Activated T-cell treated with anti-CD3 and anti-CD28 coated beads, Interleukin-2, amount 50 U/mL, for 72 hours (primary cell): Measurements from ENCODE around the gene LRRFIP2. TPM values are rescaled to one million over a fixed set of nuclear protein-coding genes. Genes with fewer than 3 reads are reported as not detected.
"Not testable (repeated sequence)": the region's sequence is repeated elsewhere in the genome, so short reads cannot be mapped to it uniquely, and the experiment has no call there.

ENCODE experiments used
- ATAC-seq, 2 donors: fragments of 150-1000 bp; cut with Tn5 transposase; replicated peaks in 1 of 2; 2 replicates each; pipeline ENCODE4 v1.10.0; 2021; ENCODE audit warnings: moderate library complexity in 2 of 2, mild to moderate bottlenecking in 1 of 2
- DNase-seq, 2 donors: peaks; one replicate each; pipeline ENCODE4 v3.0.0; 2021 to 2022; ENCODE audit warnings: mixed read lengths in 1 of 2
- H3K27ac Mint-ChIP-seq: one replicate; pipeline ENCODE4 v1.8.0; 2022; ENCODE audit warnings: mild to moderate bottlenecking, moderate library complexity, mixed read lengths
- H3K27me3 Mint-ChIP-seq: one replicate; pipeline ENCODE4 v1.8.0; 2022; ENCODE audit warnings: low read depth, mixed read lengths
- H3K36me3 Mint-ChIP-seq, 2 donors: one replicate each; pipeline ENCODE4 v1.8.0; 2022; ENCODE audit warnings: mixed read lengths in 2 of 2, mild to moderate bottlenecking in 1 of 2; ENCODE audit not compliant: insufficient read depth in 2 of 2
- H3K4me1 Mint-ChIP-seq: one replicate; pipeline ENCODE4 v1.8.0; 2022; ENCODE audit warnings: low read depth, mixed read lengths
- H3K4me3 Mint-ChIP-seq, 2 donors: one replicate each; pipeline ENCODE4 v1.8.0; 2022; ENCODE audit warnings: mild to moderate bottlenecking in 2 of 2, mixed read lengths in 2 of 2, moderate library complexity in 2 of 2
- H3K9me3 Mint-ChIP-seq, 2 donors: one replicate each; pipeline ENCODE4 v1.8.0; 2022; ENCODE audit warnings: mixed read lengths in 2 of 2
- total RNA-seq, 2 donors: library from RNA; stranded (reverse); gene quantifications; one replicate each; pipeline ENCODE4 v1.2.3, GENCODE V29; 2022

The LRRFIP2 gene
- 10 to 100 TPM; 28.3 to 36.1 TPM for total RNA-seq

GRCh38 chr3:37174532-37175126 is at the start of gene LRRFIP2:
LRRFIP2 (minus strand) TSS chr3:37174582; CDS start chr3:37148983, 25,599 bp downstream.
- H3K27ac Mint-ChIP-seq, result peak within 1 kb of the TSS; percentile 99
- ATAC-seq (peak; percentile 58 to 60), DNase-seq (peak; percentile 30 to 41)
- peak within 1 kb of the TSS; percentile 91 to 100 for H3K4me3 Mint-ChIP-seq
- H3K9me3 Mint-ChIP-seq, result no peaks in the 10 kb centered on the region
- no peaks in the 10 kb centered on the region for H3K27me3 Mint-ChIP-seq
- H3K36me3 Mint-ChIP-seq, result peaks cover 2 to 6% of the 10 kb centered on the region in 2 donors
- H3K4me1 Mint-ChIP-seq, result peaks cover 70% of the 10 kb centered on the region

GRCh38 chr3:37223576-37223975 is 49.2 kb upstream of the LRRFIP2 start:
- Mint-ChIP-seq H3K9me3 (no peaks in the 10 kb centered on the region), H3K27ac (no peak overlapping the region), H3K27me3 (no peaks in the 10 kb centered on the region), H3K4me3 (no peak overlapping the region), H3K36me3 (no peaks in the 10 kb centered on the region), H3K4me1 (peaks cover 22% of the 10 kb centered on the region)
- DNase-seq, result no peak
- ATAC-seq, result no peak

GRCh38 chr3:37223141-37223558 is 48.8 kb upstream of the LRRFIP2 start:
- no peak overlapping the region for H3K4me3 Mint-ChIP-seq
- peaks cover 22% of the 10 kb centered on the region for H3K4me1 Mint-ChIP-seq
- H3K27me3 Mint-ChIP-seq, result no peaks in the 10 kb centered on the region
- ATAC-seq (no peak), DNase-seq (no peak)
- H3K9me3 Mint-ChIP-seq, result no peaks in the 10 kb centered on the region
- no peaks in the 10 kb centered on the region for H3K36me3 Mint-ChIP-seq
- H3K27ac Mint-ChIP-seq, result no peak overlapping the region

GRCh38 chr3:37222542-37222941 is 48.2 kb upstream of the LRRFIP2 start:
- not testable (repeated sequence) for H3K4me3 Mint-ChIP-seq, H3K27ac Mint-ChIP-seq, H3K27me3 Mint-ChIP-seq, DNase-seq, H3K9me3 Mint-ChIP-seq, ATAC-seq, H3K36me3 Mint-ChIP-seq
- peaks cover 22% of the 10 kb centered on the region for H3K4me1 Mint-ChIP-seq

GRCh38 chr3:37221407-37221806 is 47.0 kb upstream of the LRRFIP2 start:
- ATAC-seq (peak; percentile 60 to 84), DNase-seq (no peak)
- Mint-ChIP-seq H3K27me3 (no peaks in the 10 kb centered on the region), H3K4me3 (no peak overlapping the region), H3K27ac (no peak overlapping the region), H3K4me1 (peaks cover 32% of the 10 kb centered on the region), H3K9me3 (no peaks in the 10 kb centered on the region), H3K36me3 (no peaks in the 10 kb centered on the region)

GRCh38 chr3:37219266-37219665 is 44.9 kb upstream of the LRRFIP2 start:
- no peak overlapping the region for H3K4me3 Mint-ChIP-seq
- no peak for ATAC-seq
- no peak overlapping the region for H3K27ac Mint-ChIP-seq

GRCh38 chr3:37218206-37218605 is 43.8 kb upstream of the LRRFIP2 start:
- H3K36me3 Mint-ChIP-seq, result no peaks in the 10 kb centered on the region
- no peak overlapping the region for H3K4me3 Mint-ChIP-seq
- DNase-seq (no peak), ATAC-seq (no peak)
- peaks cover 29% of the 10 kb centered on the region for H3K4me1 Mint-ChIP-seq
- H3K27me3 Mint-ChIP-seq, result no peaks in the 10 kb centered on the region
- no peak overlapping the region for H3K27ac Mint-ChIP-seq
- no peaks in the 10 kb centered on the region for H3K9me3 Mint-ChIP-seq

More at GRCh38 chr3:37219266-37219665, 44.9 kb upstream of the LRRFIP2 start:
- DNase-seq, result no peak
- H3K36me3 Mint-ChIP-seq, result no peaks in the 10 kb centered on the region
- H3K27me3 Mint-ChIP-seq, result no peaks in the 10 kb centered on the region
- peaks cover 29% of the 10 kb centered on the region for H3K4me1 Mint-ChIP-seq
- no peaks in the 10 kb centered on the region for H3K9me3 Mint-ChIP-seq

GRCh38 chr3:37217098-37217849 is 42.9 kb upstream of the LRRFIP2 start:
- Mint-ChIP-seq H3K4me3 (no peak overlapping the region), H3K4me1 (peaks cover 23% of the 10 kb centered on the region), H3K9me3 (no peaks in the 10 kb centered on the region), H3K36me3 (no peaks in the 10 kb centered on the region), H3K27ac (no peak overlapping the region), H3K27me3 (no peaks in the 10 kb centered on the region)
- DNase-seq (no peak), ATAC-seq (no peak)

GRCh38 chr3:37216597-37217097 is 42.3 kb upstream of the LRRFIP2 start:
- H3K27me3 Mint-ChIP-seq, result no peaks in the 10 kb centered on the region
- no peak overlapping the region for H3K27ac Mint-ChIP-seq
- H3K4me3 Mint-ChIP-seq, result no peak overlapping the region
- DNase-seq (no peak), ATAC-seq (peak in 1 of 2 donors; percentile 27)
- no peaks in the 10 kb centered on the region for H3K9me3 Mint-ChIP-seq
- H3K36me3 Mint-ChIP-seq, result no peaks in the 10 kb centered on the region
- peaks cover 18% of the 10 kb centered on the region for H3K4me1 Mint-ChIP-seq

GRCh38 chr3:37214076-37214475 is 39.7 kb upstream of the LRRFIP2 start:
- Mint-ChIP-seq H3K36me3 (no peaks in the 10 kb centered on the region), H3K4me1 (peaks cover 15% of the 10 kb centered on the region), H3K4me3 (no peak overlapping the region), H3K27ac (no peak overlapping the region), H3K9me3 (no peaks in the 10 kb centered on the region), H3K27me3 (no peaks in the 10 kb centered on the region)
- ATAC-seq (no peak), DNase-seq (no peak)

- H3K27me3 Mint-ChIP-seq, result no peaks in the 10 kb centered on the region
- DNase-seq (no peak), ATAC-seq (no peak)
- no peak overlapping the region for H3K4me3 Mint-ChIP-seq
- no peak overlapping the region for H3K27ac Mint-ChIP-seq
- no peaks in the 10 kb centered on the region for H3K36me3 Mint-ChIP-seq
- no peaks in the 10 kb centered on the region for H3K4me1 Mint-ChIP-seq
- no peaks in the 10 kb centered on the region for H3K9me3 Mint-ChIP-seq
Measured at GRCh38 chr3:37210230-37210629, 35.8 kb upstream of the LRRFIP2 start.

- not testable (repeated sequence) for H3K9me3 Mint-ChIP-seq, DNase-seq, ATAC-seq, H3K4me1 Mint-ChIP-seq, H3K27ac Mint-ChIP-seq, H3K27me3 Mint-ChIP-seq, H3K36me3 Mint-ChIP-seq, H3K4me3 Mint-ChIP-seq
Measured at GRCh38 chr3:37208576-37208975, 34.2 kb upstream of the LRRFIP2 start.

- H3K27me3 Mint-ChIP-seq, H3K4me3 Mint-ChIP-seq, H3K36me3 Mint-ChIP-seq, H3K9me3 Mint-ChIP-seq, H3K4me1 Mint-ChIP-seq, H3K27ac Mint-ChIP-seq, ATAC-seq, DNase-seq: not testable (repeated sequence)
Measured at GRCh38 chr3:37208008-37208407, 33.6 kb upstream of the LRRFIP2 start.
